ENCODE measurements around the gene PQBP1. TPM values are rescaled to one million over a fixed set of nuclear protein-coding genes. Genes with fewer than 3 reads are reported as not detected.
"Not testable (repeated sequence)": the region's sequence is repeated elsewhere in the genome, so short reads cannot be mapped to it uniquely, and the experiment has no call there.

The PQBP1 gene, protein sequence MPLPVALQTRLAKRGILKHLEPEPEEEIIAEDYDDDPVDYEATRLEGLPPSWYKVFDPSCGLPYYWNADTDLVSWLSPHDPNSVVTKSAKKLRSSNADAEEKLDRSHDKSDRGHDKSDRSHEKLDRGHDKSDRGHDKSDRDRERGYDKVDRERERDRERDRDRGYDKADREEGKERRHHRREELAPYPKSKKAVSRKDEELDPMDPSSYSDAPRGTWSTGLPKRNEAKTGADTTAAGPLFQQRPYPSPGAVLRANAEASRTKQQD
- total RNA-seq (10 to 100 TPM; 59.8 to 72.6 (median 69.8) TPM), polyA plus RNA-seq (78.6 TPM)
- long read RNA-seq, donor 1, transcript PQBP1-216 (7 exons, 938 nt), result major isoform, 20 of 49 reads
- long read RNA-seq, donor 1, transcript PQBP1-207 (7 exons, 1,020 nt), result minor isoform, 14 of 49 reads
- long read RNA-seq, donor 1, partial matches to known transcripts, result 0 of 49 reads
- long read RNA-seq, donor 1, other reads (novel, unspliced or antisense), result 8 of 49 reads
- long read RNA-seq, donor 2, transcript PQBP1-216 (7 exons, 938 nt), result minor isoform, 8 of 28 reads
- long read RNA-seq, donor 2, transcript PQBP1-207 (7 exons, 1,020 nt), result major isoform, 10 of 28 reads
- long read RNA-seq, donor 2, partial matches to known transcripts, result 2 of 28 reads
- long read RNA-seq, donor 2, other reads (novel, unspliced or antisense), result 3 of 28 reads
- long read RNA-seq, donor 3, transcript PQBP1-203 (7 exons, 1,056 nt), result minor isoform, 6 of 45 reads
- long read RNA-seq, donor 3, transcript PQBP1-216 (7 exons, 938 nt), result minor isoform, 8 of 45 reads
- long read RNA-seq, donor 3, transcript PQBP1-207 (7 exons, 1,020 nt), result major isoform, 15 of 45 reads
- long read RNA-seq, donor 3, partial matches to known transcripts, result 3 of 45 reads
- long read RNA-seq, donor 3, other reads (novel, unspliced or antisense), result 9 of 45 reads
- long read RNA-seq, donor 4, transcript PQBP1-207 (7 exons, 1,020 nt), result major isoform, 10 of 26 reads
- long read RNA-seq, donor 4, transcript PQBP1-216 (7 exons, 938 nt), result minor isoform, 7 of 26 reads
- long read RNA-seq, donor 4, partial matches to known transcripts, result 3 of 26 reads
- long read RNA-seq, donor 4, other reads (novel, unspliced or antisense), result 2 of 26 reads

DNA sequence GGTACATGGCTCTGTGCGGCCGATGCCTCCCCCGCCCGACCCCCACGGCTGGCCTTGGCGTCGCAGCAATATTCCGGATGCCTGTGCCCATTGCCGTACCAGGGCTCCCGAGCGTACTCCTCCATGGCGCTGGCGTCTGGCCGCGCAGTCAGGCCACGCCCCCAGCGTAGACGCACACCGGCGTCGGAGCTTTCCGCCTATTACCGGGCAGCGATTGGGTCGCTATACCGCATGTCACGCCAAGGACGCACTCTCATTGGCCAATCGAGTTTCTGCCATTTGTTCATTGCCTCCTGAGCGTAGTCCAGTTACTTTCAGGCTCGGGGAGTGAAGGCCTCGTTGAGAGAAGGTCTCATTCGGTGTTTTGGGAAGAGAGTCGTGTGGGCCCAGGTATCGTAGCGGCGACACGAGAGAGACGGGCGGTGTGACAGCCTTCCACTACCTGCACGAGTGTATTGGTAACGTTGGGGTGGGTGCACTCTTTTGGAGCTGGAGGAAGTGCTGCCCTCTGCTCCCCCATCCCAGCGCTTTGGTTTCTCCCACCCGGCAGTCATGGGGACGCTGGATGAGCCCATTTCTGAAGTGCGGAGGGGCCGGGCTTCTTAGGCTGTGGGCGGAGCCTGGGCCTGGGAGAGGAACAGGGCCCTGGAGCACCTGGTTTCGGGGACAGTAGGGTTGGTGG, at the start of gene PQBP1, which contains the start of gene TIMM17B:
PQBP1 (plus strand) TSS at position 306 of the 682 bp plus-strand sequence. CDS start 580 bp downstream, outside the sequence.
TIMM17B (minus strand) TSS at position 144 of the 682 bp plus-strand sequence; CDS start at position 125, 19 bp downstream.
- under 1% methylated on average over 49 of the region's 49 CpGs for WGBS
- ATAC-seq (peak; percentile 97), DNase-seq (peak; percentile 90 to 95 (median 94))
- intact Hi-C loops (cut with DNase I), result no loop called here
- Histone ChIP-seq H3K27me3 (ENCODE audit: control insufficient read depth, insufficient read depth) (no peaks in the 10 kb centered on the region), H3K4me1 (ENCODE audit: control insufficient read depth, insufficient read depth, low read length) (peaks cover 3% of the 10 kb centered on the region), H3K4me3 (ENCODE audit: low read length) (peak within 1 kb of the TSS; percentile 60), H3K9me3 (ENCODE audit: control insufficient read depth, low read length) (no peaks in the 10 kb centered on the region), H3K27ac (ENCODE audit: low read length) (peak within 1 kb of the TSS; percentile 94)

GRCh38 chrX:48848847-48849246, 48.9 kb upstream of the PQBP1 start:
- H3K4me3 ChIP-seq (ENCODE audit: low read length), result no peak overlapping the region
- DNase-seq, result no peak
- H3K27me3 ChIP-seq (ENCODE audit: control insufficient read depth, insufficient read depth), result no peaks in the 10 kb centered on the region
- H3K9me3 ChIP-seq (ENCODE audit: control insufficient read depth, low read length), result no peaks in the 10 kb centered on the region
- no peak overlapping the region for H3K27ac ChIP-seq (ENCODE audit: low read length)
- no peaks in the 10 kb centered on the region for H3K4me1 ChIP-seq (ENCODE audit: control insufficient read depth, insufficient read depth, low read length)
- no peak for ATAC-seq
- 69% methylated on average over 1 of the region's 1 CpG for WGBS
- intact Hi-C loops (cut with DNase I), result no loop called here

DNA sequence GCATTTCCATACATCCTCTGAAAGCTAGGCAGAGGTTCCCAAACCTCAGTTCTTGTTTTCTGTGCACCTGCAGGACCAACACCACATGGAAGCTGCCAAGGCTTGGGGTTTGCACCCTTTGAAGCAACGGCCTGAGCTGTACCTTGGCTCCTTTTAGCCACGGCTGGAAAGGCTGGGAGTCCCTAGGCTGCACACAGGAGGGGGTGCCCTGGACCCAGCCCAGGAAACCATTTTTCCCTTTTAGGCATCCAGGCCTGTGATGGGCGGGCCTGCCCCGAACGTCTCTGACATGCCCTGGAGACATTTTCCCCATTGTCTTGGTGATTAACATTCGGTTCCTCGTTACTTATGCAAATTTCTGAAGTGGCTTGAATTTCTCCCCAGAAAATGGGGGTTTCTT, 44.9 kb upstream of the PQBP1 start:
- no peak for ATAC-seq

GRCh38 chrX:48853494-48853893, 44.2 kb upstream of the PQBP1 start:
- H3K4me3 ChIP-seq (ENCODE audit: low read length); H3K27me3 ChIP-seq (ENCODE audit: control insufficient read depth, insufficient read depth); intact Hi-C loops (cut with DNase I); ATAC-seq; DNase-seq; H3K27ac ChIP-seq (ENCODE audit: low read length); H3K4me1 ChIP-seq (ENCODE audit: control insufficient read depth, insufficient read depth, low read length); H3K9me3 ChIP-seq (ENCODE audit: control insufficient read depth, low read length): not testable (repeated sequence)

More for the DNA sequence above, 44.9 kb upstream of the PQBP1 start:
- H3K9me3 ChIP-seq (ENCODE audit: control insufficient read depth, low read length), result no peaks in the 10 kb centered on the region
- H3K27ac ChIP-seq (ENCODE audit: low read length), result no peak overlapping the region
- intact Hi-C loops (cut with DNase I), result no loop called here
- no peaks in the 10 kb centered on the region for H3K4me1 ChIP-seq (ENCODE audit: control insufficient read depth, insufficient read depth, low read length)
- 78% methylated on average over 7 of the region's 7 CpGs for WGBS
- no peaks in the 10 kb centered on the region for H3K27me3 ChIP-seq (ENCODE audit: control insufficient read depth, insufficient read depth)
- DNase-seq, result no peak
- H3K4me3 ChIP-seq (ENCODE audit: low read length), result no peak overlapping the region

- H3K4me3 ChIP-seq (ENCODE audit: low read length); DNase-seq; H3K27ac ChIP-seq (ENCODE audit: low read length); ATAC-seq; H3K27me3 ChIP-seq (ENCODE audit: control insufficient read depth, insufficient read depth); intact Hi-C loops (cut with DNase I); H3K9me3 ChIP-seq (ENCODE audit: control insufficient read depth, low read length); H3K4me1 ChIP-seq (ENCODE audit: control insufficient read depth, insufficient read depth, low read length): not testable (repeated sequence)
- WGBS, result 85% methylated on average over 12 of the region's 12 CpGs
Measured at GRCh38 chrX:48854121-48854804, 43.5 kb upstream of the PQBP1 start.

DNA sequence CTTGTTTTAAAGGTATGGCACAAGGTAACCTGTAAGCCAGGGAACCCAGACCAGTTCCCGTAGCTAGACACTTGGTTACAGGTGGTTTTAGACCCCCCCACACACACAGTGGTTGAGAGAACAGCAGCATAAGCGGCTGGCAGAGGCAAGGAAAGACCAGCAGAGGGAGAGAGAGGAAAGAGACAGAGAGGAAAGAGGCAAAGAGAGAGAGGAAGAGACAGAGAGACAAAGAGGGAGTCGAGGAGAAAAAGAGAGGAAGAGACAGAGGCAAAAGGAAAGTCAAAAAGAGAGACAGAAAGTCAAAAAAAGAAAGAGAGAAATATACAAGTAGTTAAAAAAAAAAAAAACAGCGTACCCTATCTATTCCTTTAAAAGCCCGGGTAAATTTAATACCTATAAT, 42.8 kb upstream of the PQBP1 start:
- H3K27me3 ChIP-seq (ENCODE audit: control insufficient read depth, insufficient read depth), result no peaks in the 10 kb centered on the region
- intact Hi-C loops (cut with DNase I), result no loop called here
- H3K4me1 ChIP-seq (ENCODE audit: control insufficient read depth, insufficient read depth, low read length), result no peaks in the 10 kb centered on the region
- ATAC-seq (no peak), DNase-seq (no peak)
- no peak overlapping the region for H3K27ac ChIP-seq (ENCODE audit: low read length)
- 43% methylated on average over 5 of the region's 5 CpGs for WGBS
- no peak overlapping the region for H3K4me3 ChIP-seq (ENCODE audit: low read length)
- H3K9me3 ChIP-seq (ENCODE audit: control insufficient read depth, low read length), result no peaks in the 10 kb centered on the region

DNA sequence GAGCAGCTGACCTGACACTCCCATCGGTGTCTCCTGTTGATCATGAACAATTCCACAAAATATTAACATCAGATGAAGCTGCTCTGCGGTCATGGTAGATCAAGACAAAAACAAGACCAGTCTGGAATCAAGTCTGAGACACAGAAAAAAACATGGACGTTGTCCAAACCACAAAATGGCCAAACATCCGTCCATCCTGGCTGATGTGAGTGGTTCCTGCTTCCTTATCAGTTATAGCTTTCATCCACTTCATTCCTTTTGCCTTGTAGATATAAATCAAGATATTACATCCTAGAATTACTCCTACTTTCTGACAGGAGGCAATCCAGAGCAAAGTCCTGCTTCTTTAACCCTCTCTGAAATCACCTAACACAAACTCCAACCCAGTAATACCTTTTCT, 33.5 kb upstream of the PQBP1 start:
- no peaks in the 10 kb centered on the region for H3K27me3 ChIP-seq (ENCODE audit: control insufficient read depth, insufficient read depth)
- no peaks in the 10 kb centered on the region for H3K4me1 ChIP-seq (ENCODE audit: control insufficient read depth, insufficient read depth, low read length)
- WGBS, result 39% methylated on average over 4 of the region's 4 CpGs
- H3K27ac ChIP-seq (ENCODE audit: low read length), result no peak overlapping the region
- DNase-seq (no peak), ATAC-seq (no peak)
- intact Hi-C loops (cut with DNase I), result no loop called here
- no peaks in the 10 kb centered on the region for H3K9me3 ChIP-seq (ENCODE audit: control insufficient read depth, low read length)
- H3K4me3 ChIP-seq (ENCODE audit: low read length), result no peak overlapping the region

GRCh38 chrX:48872017-48872416, 25.7 kb upstream of the PQBP1 start:
- intact Hi-C loops (cut with DNase I); H3K9me3 ChIP-seq (ENCODE audit: control insufficient read depth, low read length); H3K4me1 ChIP-seq (ENCODE audit: control insufficient read depth, insufficient read depth, low read length); ATAC-seq; H3K27ac ChIP-seq (ENCODE audit: low read length); H3K27me3 ChIP-seq (ENCODE audit: control insufficient read depth, insufficient read depth); H3K4me3 ChIP-seq (ENCODE audit: low read length); DNase-seq: not testable (repeated sequence)
- WGBS, result 50% methylated on average over 1 of the region's 2 CpGs

DNA sequence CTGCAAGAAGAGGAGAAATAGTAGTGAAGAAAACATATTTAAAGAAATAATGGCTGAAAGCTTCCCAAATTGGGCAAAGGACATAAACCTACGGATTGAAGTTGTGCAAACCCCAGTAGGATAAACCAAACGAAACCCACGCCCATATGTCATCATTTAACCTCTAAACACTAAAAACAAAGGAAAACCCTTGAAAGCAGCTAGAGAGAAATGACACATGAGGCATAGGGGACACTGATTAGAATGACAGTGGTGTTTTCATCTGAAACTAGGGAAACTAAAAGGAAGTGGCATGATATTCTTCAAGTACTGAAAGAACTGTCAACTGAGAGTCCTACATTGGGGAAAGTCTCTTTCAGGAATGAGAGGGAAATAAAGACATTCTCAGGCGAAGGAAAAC, 20.8 kb upstream of the PQBP1 start:
- ATAC-seq, result not testable (repeated sequence)

DNA sequence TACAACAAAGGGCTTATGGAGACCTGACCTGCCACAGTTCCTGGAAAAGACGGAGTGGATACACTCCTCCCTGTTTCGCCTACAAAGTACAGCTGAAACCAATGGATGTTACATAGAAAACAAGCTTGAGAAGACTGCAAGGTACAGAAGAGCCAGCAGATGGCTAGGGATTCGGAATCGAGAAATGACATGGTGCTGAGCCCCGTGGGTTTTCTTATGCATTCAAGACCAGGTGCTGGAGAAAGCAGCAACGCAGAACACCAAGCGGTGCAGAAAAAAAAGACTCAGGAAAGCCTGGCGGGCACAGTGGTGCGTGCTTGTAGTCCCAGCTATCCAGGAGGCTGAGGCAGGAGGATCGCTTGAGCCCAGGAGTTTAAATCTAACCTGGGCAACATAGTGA, 14.0 kb upstream of the PQBP1 start:
- intact Hi-C loops (cut with DNase I), result no loop called here
- ATAC-seq (no peak), DNase-seq (no peak)
- no peak overlapping the region for H3K27ac ChIP-seq (ENCODE audit: low read length)
- no peaks in the 10 kb centered on the region for H3K4me1 ChIP-seq (ENCODE audit: control insufficient read depth, insufficient read depth, low read length)
- no peaks in the 10 kb centered on the region for H3K27me3 ChIP-seq (ENCODE audit: control insufficient read depth, insufficient read depth)
- H3K4me3 ChIP-seq (ENCODE audit: low read length), result no peak overlapping the region
- 74% methylated on average over 10 of the region's 10 CpGs for WGBS
- no peaks in the 10 kb centered on the region for H3K9me3 ChIP-seq (ENCODE audit: control insufficient read depth, low read length)

More for the DNA sequence above, 20.8 kb upstream of the PQBP1 start:
- H3K4me1 ChIP-seq (ENCODE audit: control insufficient read depth, insufficient read depth, low read length); H3K9me3 ChIP-seq (ENCODE audit: control insufficient read depth, low read length); intact Hi-C loops (cut with DNase I); H3K27ac ChIP-seq (ENCODE audit: low read length); DNase-seq; H3K27me3 ChIP-seq (ENCODE audit: control insufficient read depth, insufficient read depth); H3K4me3 ChIP-seq (ENCODE audit: low read length): not testable (repeated sequence)
- WGBS, result 68% methylated on average over 4 of the region's 4 CpGs
